ENCODE measurements around the gene TCEAL6.
"Not testable (repeated sequence)": the region's sequence is repeated elsewhere in the genome, so short reads cannot be mapped to it uniquely, and the experiment has no call there.

Gene TCEAL6
- total RNA-seq, result 0 to 0.19 (median 0) reads per million in 3 experiments

DNA sequence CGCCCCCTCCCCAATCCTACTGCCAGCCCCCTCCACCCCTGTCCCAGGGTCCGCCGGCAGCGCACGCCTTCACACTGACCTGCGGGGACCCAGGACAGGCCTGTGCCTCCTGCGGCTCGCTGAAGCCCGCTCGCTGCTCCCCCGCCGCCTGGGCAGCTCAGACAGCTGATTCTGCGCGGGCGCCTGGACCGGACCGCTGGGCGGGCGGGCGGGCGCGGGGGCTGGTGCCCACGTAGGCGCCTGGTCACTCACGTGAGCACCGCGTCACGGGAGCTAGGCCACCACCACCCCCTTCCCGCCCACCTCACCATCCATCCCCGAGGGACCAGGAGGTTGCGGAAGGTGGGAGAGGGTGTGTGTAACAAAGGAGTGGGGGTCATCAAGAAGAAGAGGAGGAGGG, at the start of gene TCEAL6:
Gene TCEAL6, minus strand, starts transcription at position 208 of the 400 bp plus-strand sequence.
- not testable (repeated sequence) for DNase-seq

DNA sequence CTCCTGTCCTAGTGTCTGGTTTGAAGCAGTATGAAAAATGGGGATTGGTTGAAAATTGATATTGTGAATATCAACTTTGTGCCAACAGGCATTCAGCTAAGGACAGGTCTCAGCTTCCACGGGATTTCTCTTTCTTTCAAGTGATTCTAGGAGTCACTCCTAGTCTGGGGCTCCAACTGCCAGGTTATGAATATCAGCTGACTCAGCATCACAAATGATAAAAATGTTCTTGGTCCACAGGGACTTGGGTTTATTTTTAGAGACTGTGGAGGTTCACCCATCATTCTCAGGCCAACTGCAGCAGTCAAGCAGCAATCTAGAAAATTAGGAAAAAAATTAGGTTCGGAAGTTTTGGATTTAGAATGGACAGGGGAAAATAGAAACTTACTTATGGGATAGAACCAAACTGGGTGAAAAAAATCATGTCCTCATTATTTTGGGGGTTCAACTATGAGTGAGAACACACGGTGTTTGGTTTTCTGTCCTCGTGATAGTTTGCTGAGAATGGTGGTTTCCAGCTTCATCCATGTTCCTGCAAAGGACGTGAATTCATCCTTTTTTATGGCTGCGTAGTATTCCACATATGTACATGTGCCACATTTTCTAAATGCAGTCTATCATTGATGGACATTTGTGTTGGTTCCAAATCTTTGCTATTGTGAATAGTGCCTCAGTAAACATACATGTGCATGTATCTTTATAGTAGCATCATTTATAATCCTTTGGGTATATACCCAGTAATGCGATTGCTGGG, 43.9 kb upstream of the TCEAL6 start:
- no peak for DNase-seq

DNA sequence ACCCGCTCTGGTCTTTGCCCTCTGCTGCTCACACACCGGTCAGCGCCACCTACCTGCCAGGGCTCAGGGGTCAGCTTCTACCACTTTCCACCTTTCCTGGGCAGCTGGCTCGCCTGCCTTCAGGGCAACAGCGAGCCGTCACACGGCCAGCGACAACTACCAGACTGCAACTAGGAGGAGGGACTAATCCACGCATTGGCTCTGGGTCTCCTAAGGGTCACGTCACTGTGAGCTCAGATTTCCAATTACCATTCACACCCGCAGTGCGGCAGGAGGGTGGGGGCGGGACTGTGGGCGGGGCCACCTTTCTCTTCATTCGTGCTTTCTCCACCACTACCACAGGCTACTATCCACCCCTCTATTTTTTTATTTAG, 13.5 kb upstream of the TCEAL6 start, which contains the start of gene BEX5:
Gene BEX5, minus strand, starts transcription at position 172 of the 374 bp plus-strand sequence. CDS start 1,712 bp downstream, outside the sequence.
- peak; percentile 65 for DNase-seq

DNA sequence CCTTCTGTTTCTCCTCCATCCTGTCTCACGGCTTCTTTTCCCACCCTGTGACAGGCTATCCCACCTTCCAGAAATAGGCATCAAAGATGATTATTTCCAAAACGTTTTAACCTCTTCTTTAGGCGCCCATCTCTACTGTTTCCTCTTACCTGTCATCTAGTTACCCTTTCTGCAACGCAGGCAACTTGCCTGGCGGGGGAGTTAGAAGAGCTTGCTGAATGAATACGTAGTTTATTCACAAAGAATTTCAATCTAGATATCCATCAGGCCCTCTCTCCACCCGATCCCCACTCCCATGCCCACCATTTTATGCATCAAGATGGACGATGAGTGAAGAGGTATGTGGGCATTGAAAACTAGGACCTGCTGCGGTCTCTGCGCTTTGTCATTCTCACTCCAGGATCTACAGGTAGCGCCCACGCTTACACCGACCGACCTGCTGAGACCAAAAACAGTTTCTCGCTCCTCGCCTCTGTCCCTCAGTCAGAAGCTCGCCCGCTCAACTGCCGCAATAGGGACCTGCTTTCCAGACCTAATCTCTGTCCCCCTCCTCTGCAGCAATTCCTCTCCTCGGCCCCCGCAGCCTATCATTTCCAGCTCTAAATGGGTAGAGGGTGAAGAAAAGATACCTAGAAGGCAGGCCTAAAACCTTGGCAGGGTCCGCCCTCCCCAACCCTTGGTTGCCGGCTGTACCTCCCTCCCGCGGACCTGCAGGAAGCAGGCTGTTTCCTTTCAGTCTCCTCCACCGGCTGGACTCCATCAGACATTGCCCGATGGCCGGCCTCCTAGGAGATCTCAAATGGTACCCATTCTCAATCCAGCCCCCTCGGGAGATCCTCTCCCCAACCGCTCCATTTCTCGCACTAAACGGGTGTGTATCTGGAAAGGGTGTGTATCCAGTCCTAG, 12.9 kb upstream of the TCEAL6 start:
- DNase-seq, result peak; percentile 30

DNA sequence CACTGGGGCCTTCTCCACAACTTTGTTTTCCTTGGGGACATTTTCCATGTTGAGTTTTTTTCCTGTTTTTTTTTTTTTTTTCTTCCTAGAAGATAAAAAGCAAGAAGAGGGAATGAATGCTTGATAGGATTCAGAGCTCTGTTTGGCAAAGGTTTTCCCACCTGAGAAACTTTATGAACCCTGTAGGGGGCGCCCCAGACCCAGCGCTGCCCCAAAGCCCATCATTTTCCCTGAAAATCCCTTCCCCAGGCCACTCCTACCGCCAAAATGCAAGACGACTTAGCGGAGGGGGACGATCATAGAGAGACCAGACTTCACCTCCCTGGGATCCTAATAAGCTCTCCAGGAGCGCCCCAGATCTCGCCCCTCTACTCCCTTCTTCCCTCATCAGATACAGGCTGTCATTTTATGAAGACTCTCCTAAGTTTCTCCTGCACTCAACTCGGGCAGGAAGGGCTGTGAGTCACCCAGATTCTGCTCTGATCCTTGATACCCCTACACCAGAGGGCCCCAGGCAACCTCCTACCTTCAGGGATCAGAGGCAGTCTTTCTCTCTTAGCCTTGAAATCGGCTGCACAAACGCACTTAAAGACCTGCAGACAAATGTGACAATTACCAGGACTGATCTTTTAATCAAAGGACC, 12.1 kb upstream of the TCEAL6 start:
- peak; percentile 7 for DNase-seq

DNA sequence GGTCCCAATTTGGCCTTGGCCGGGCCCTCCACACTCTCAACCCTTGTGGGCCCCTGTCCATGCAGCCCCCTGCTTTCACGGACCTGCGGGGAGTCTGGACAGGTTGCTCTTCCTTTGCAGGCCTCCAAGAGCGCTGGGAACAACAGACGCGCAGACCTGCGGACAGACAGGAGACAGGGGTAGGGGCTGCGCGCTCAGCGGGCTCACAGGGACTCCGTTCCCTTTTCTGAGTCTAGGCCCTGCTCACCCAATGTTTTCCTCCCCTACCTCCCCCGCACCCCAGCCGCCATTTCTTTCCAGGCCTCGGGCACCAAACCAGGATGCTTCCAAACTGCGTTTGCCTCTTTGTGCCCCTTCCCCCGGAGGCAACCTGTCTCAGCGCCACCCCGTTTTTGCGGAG, 650 bp downstream of the TCEAL6 start:
- DNase-seq, result not testable (repeated sequence)

DNA sequence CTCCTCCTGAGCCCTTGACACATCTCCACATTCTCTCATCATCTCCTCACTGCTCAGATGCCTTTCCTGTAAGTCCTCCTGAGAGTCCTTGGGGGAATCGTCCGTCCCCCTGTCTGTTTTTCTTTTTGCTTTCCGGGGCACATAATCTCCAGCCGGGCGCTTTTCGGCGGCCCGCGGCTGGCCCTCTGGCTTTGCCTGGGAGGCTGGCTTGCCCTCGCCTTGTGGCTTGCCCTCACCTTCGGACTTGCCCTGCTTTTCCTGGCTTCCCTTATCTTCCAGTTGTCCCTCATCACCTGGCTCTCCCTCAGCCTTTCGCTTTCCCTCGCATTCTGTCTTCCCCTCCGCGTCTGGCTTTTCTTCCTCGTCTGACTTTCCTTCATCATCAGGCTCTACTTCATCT, 1.4 kb downstream of the TCEAL6 start:
- not testable (repeated sequence) for DNase-seq

DNA sequence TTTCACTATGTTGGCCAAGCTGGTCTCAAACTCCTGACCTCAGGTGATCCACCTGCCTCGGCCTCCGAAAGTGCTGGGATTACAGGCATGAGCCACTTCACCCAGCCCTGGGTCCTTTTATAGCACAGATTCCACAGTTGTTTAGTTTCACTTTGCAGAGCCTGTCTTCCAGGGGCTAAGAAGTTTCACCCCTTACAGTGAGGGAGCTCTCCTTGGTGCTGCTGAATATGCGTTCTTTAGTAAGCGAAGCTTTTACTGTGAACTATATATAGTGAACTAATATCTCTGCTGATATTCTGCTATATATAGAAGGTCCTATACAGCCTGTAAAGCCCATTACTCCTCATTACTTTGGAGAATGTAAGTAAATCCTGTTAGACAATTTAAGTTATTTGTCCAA, 4.2 kb downstream of the TCEAL6 start:
- DNase-seq, result no peak

DNA sequence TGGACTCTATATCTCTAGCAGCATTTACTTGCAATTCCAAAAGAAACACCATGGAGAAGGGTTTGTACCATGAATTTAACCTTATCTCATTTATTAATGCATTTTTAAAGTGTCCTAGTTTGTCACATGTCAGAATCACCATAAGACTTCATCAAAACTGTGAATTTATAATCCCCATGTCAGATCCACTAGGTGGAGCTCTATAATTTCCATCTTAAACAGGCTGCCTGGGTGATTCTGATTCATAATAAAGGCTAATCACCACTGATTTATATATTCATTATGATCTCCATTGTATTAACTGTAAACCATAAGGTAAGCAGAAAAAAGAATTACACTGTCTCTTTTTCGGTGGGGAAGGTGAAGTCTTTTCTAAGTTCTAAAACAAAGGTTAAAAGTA, 12.8 kb downstream of the TCEAL6 start:
- no peak for DNase-seq

DNA sequence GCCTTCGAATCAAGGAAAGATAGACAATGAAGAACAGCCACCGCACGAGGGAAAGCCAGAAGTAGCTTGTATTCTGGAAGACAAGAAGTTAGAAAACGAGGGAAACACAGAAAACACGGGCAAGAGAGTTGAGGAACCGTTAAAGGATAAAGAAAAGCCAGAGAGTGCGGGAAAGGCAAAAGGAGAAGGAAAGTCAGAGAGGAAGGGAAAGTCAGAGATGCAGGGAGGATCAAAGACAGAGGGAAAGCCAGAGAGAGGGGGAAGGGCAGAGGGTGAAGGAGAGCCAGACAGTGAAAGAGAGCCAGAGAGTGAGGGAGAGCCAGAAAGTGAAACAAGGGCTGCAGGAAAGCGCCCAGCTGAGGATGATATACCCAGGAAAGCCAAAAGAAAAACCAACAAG, 15.4 kb downstream of the TCEAL6 start:
- no peak for DNase-seq

DNA sequence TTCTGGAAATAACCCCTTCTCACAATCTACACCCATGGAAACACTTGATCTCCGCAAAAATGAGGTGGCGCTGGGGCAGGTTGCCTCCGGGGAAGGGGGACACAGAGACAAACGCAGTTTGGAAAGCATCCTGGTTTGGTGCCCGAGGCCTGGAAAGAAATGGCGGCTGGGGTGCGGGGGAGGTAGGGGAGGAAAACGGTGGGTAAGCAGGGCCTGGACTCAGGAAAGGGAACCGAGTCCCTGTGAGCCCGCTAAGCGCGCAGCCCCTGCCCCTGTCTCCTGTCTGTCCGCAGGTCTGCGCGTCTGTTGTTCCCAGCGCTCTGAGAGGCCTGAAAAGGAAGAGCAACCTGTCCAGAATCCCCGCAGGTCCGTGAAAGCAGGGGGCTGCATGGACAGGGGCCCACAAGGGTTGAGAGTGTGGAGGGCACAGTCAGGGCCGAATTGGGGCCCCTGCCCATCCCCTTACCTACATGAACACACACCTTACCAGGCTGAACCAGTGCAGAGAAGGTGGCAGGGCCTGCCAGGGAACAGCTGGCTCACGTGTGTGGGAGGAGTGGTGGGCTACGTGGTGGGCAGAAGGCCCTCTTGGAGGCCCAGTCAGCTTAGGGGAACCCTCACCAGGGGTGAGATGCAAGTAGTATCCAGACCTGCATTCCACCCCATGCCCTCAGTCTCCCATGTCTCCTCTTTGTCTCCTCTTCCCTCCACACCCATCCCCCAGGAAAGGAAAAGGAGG, 16.0 kb downstream of the TCEAL6 start:
- DNase-seq, result not testable (repeated sequence)

DNA sequence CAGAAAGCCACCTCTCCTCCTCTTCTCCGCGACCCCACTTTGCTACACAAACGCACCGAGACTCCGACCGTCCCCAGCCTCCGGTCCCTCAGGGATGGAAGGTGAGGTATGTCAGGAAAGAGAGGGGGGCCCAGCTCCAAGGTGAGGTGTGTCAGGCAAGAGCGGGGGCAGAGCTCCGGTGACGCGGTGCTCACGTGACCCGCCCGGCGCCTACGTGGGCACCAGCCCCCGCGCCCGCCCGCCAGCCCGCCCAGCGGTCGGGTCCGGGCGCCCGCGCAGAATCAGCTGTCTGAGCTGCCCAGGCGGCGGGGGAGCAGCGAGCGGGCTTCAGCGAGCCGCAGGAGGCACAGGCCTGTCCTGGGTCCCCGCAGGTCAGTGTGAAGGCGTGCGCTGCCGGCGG, 16.8 kb downstream of the TCEAL6 start, which contains the start of gene TCEAL2:
Gene TCEAL2, plus strand, starts transcription at position 244 of the 400 bp plus-strand sequence. CDS start 1,152 bp downstream, outside the sequence.
- peak; percentile 3 for DNase-seq

DNA sequence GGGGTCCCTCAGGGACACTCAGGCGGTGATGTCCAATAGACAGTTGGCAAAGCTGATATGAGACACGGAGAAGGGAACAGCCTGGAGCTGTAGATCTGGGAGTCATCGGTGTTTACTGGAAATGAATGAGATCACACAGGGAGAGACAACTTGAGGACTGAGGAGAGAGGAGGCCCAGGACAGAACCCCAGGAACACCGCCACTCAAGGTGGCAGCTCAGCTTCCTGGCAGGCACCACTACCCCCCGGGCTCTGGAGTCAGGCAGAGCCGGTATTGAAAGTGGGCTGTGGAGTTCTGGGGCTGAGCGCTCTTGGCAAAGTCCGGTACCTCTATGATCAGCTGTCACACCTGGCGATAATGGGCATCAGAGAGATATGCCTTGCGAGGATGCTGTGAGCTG, 17.3 kb downstream of the TCEAL6 start:
- DNase-seq, result not testable (repeated sequence)

DNA sequence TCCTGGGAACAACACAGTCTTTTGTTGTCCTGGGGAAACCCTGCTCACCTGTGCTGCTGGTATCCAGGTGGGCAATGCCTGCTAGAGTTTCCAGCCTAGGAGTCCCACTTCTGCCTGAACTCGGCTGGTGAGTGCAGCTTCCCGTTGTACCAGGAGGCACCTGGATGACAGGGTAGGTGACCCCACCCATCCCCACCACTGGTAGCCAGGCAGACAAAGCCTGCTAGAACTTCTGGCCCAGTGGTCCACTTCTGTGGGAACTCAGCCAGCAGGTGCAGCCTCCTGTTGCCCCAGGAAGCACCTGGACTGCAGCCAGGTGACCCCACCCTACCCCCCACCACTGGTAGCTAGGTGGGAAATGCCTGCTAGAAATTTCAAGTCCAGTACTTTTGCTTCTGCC, 26.5 kb downstream of the TCEAL6 start:
- no peak for DNase-seq

DNA sequence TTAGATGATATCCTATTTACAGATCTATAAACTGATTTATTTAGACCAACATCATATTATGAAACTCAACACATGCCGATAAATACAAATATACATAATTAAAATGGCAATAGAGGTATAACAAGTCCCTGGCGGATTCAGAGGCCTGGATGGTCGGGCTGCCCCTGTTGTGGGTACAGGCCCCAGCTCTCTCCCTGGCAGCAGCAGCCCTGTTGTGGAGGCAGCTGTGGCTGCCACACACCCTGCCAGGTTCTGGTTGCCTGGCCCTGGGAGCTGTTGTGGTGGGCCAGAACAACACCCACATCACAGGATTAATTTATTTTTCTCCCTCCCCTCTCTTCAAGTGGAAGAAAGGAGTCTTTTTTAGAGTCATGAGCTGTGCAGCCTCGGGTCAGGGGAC, 28.9 kb downstream of the TCEAL6 start:
- DNase-seq, result no peak
